Amygdala (tissue), 56 donors: Measurements from ENCODE around the gene OR1J2.

ENCODE experiments used
- DNase-seq, 56 donors: peaks; one replicate each; lab custom pipeline; 2025; lab: John Stamatoyannopoulos, UW

OR1J2 gene

DNA sequence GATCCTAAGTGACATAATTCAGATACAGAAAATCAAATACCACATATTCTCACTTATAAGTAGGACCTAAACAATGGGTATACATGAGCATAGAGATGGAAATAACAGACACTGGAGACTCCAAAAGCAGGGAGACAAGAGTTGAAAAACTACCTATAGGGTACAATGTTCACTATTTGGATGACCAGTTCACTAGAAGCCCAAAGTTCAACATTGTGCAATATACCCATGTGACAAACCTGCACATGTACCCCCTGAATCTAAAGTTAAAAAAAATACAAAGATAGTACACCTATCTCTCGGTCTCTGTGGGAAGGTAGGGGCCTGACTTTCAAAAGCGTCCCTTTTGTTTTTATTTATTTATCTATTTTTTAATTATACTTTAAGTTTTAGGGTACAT, 28.2 kb downstream of the OR1J2 start:
- DNase-seq: no peak

DNA sequence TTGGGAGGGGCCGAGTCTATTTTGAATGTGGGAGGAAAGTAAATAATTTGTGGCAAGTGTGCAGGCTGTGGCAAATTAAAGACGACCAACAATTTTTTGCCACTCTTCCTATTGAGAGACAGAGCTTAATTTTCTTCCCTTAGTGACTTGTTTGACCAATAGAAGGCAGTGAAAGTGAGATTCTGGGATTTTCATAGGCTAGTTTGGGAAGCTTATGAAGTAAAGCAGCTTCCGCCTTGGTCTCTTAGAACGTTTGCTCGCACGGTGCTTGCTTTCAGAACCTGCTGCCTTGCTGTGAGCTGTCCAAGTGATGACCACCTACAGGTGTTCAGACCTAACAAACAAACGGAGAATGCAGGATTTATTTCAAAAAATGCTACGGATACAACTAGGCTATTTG, 35.6 kb downstream of the OR1J2 start:
- DNase-seq: no peak

DNA sequence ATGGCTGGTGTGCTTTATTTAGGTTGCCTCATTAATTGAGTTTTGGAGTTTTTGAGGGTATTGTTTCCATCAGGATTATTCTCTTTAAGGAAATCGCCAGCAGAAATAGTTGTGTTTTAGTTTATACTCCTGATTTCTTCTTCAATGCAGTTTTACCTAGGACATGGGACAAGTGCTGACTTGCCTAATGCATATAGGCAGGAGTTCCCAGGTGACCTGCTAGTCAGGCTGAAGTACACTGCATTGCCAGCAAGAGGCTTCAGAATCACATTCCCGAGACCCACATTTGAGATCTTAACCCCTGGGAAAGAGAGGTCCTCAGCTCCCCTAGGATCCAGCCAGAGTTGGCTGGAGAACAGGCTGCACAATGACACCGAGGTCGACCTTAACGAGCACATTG, 40.8 kb downstream of the OR1J2 start:
- no peak for DNase-seq

DNA sequence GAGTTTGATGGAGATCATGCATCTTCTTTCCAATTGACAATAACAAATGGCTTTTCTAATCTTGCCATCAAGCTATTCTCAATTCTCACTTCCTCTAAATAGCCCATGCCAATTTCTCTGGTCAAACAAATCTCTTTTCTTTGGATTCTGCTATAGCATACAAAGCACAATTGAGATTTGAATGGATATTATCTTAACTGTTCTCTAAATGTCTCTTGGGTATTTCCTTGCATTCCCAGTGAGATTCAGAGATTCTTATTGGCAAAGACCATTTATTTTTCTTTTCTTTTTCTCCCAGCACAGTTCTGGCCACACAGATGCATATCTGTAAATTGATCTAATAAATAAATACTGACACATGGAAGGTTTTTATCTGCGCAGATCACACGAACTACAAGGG, 42.2 kb downstream of the OR1J2 start, which contains the start of gene OR1N2:
OR1N2 (plus strand) TSS at position 301 of the 400 bp plus-strand sequence. CDS start 100 bp downstream, outside the sequence.
- no peak for DNase-seq
